ENCODE measurements around the gene TBC1D21. TPM values are rescaled to one million over a fixed set of nuclear protein-coding genes. Genes with fewer than 3 reads are reported as not detected.

TBC1D21 gene
- total and polyA plus RNA-seq, 2 of the 8 experiments (the other 6 are each of a cell fraction or from before 2014, with no cell fraction given), result not detected

GRCh38 chr15:73894133-73894814 lies 20.9 kb downstream of the TBC1D21 start:
- Histone ChIP-seq H2BK12ac (ENCODE audit: low read depth, low read length) (no peak overlapping the region), H2BK15ac (ENCODE audit: low read length) (no peak overlapping the region), H3K79me2 (ENCODE audit: control insufficient read depth in 1 of 2, insufficient read depth in 2 of 2, low read length in 2 of 2) (no peaks in the 10 kb centered on the region), H3K18ac (ENCODE audit: extremely low read depth, low read length) (no peak overlapping the region), H3K23me2 (ENCODE audit: low read depth, low read length) (no peaks in the 10 kb centered on the region; the same call in 1 of the 2 replicates), H3K4me2 (ENCODE audit: insufficient read depth in 1 of 2, low read depth in 2 of 2, low read length in 2 of 2) (no peak overlapping the region; a peak in 1 of 4 replicates), H4K5ac (ENCODE audit: insufficient read length, low read depth, low read length) (no peak overlapping the region), H3K4ac (replicated peaks; ENCODE audit: insufficient read length, low read depth, low read length) (no peak overlapping the region), H4K20me1 (replicated peaks in 1 of 2; ENCODE audit: control insufficient read depth in 1 of 2, insufficient read depth in 2 of 2, low read length in 2 of 2) (no peaks in the 10 kb centered on the region), H2AFZ (ENCODE audit: low read length) (0 out of 2 replicates have a peak overlapping the region, but pooled peaks have one; percentile 18), H4K91ac (replicated peaks; ENCODE audit: insufficient read length, low read length) (no peak overlapping the region), H2BK20ac (ENCODE audit: low read length) (no peak overlapping the region), H3K56ac (replicated peaks; ENCODE audit: insufficient read length, low read depth, low read length) (no peak overlapping the region), H3K79me1 (ENCODE audit: low read depth, low read length) (no peaks in the 10 kb centered on the region; the same call in 1 of the 2 replicates), H3K4me3 (ENCODE audit: extremely low read depth in 1 of 4, insufficient read depth in 2 of 4, low read depth in 3 of 4, low read length in 4 of 4) (no peak overlapping the region), H4K8ac (ENCODE audit: extremely low read depth, insufficient read depth, low read length) (no peak overlapping the region), H2AK5ac (ENCODE audit: low read depth, low read length) (no peak overlapping the region), H3K23ac (ENCODE audit: insufficient read length) (no peak overlapping the region), H2BK5ac (ENCODE audit: low read depth, low read length) (no peak overlapping the region), H3K9ac (replicated peaks in 1 of 4; ENCODE audit: extremely low read depth in 1 of 4, low read depth in 3 of 4, low read length in 3 of 4) (no peak overlapping the region), H3K27ac (ENCODE audit: low read depth, low read length) (no peak overlapping the region), H3K14ac (ENCODE audit: insufficient read length) (no peak overlapping the region), H3K36me3 (ENCODE audit: control insufficient read depth in 2 of 4, insufficient read depth in 4 of 4, low read length in 3 of 4) (no peaks in the 10 kb centered on the region), H2BK120ac (replicated peaks; ENCODE audit: low read depth, low read length) (no peak overlapping the region), H3K27me3 (replicated peaks in 1 of 4; ENCODE audit: control insufficient read depth in 3 of 4, extremely low read depth in 1 of 4, insufficient read depth in 3 of 4, low read length in 3 of 4) (no peaks in the 10 kb centered on the region), H3K9me3 (ENCODE audit: insufficient read depth in 2 of 2, low read depth in 1 of 2, low read length in 1 of 2) (no peaks in the 10 kb centered on the region), H3K4me1 (replicated peaks in 1 of 4; ENCODE audit: control insufficient read depth in 3 of 4, insufficient read depth in 4 of 4, low read length in 3 of 4) (peaks cover 0 to 3% (median 1%) of the 10 kb centered on the region in 4 experiments; a peak in 3 of 7 replicates)
- FAIRE-seq (no peak), DNase-seq (ENCODE audit: low read depth in 1 of 2, low spot score in 2 of 2) (no peak)
- ChIA-PET POLR2A (ENCODE audit: partially characterized antibody) (interaction anchor here (0.8 to 1.3 kb wide), 2 partner anchors 8 to 113 kb away, joined by 3 to 4 read pairs; no protein-coding TSS in a partner anchor), CTCF (ENCODE audit: partially characterized antibody) (interaction anchor here (0.8 to 9.8 kb wide), 19 partner anchors 8 to 190 kb away, joined by 3 to 167 read pairs (median 4); partner anchors contain the start of gene TBC1D21)
- WGBS, 2 experiments (ENCODE audit: extremely low coverage in 1 of 2, insufficient coverage in 1 of 2, insufficient read length in 1 of 2, insufficient replicate concordance in 2 of 2, low coverage in 1 of 2, low lambda C conversion rate in 2 of 2, missing lambda C conversion rate in 1 of 2), result 94% methylated on average over 12 of the region's 12 CpGs; no CpG with 5 or more reads in 1 of the 2 experiments
- TF ChIP-seq BACH1 (IDR thresholded peaks at IDR 0.05; ENCODE audit: low read length), result no peak
- no peak for TF ChIP-seq SIX5 (IDR thresholded peaks at IDR 0.05; ENCODE audit: low read depth, low read length)
- TF ChIP-seq E2F6 (IDR thresholded peaks at IDR 0.05), result no peak
- no peak for TF ChIP-seq RFX5 (IDR thresholded peaks at IDR 0.05; ENCODE audit: borderline replicate concordance, low read depth, low read length)
- no peak for TF ChIP-seq MAFK (IDR thresholded peaks at IDR 0.05; ENCODE audit: low read depth, low read length)
- TF ChIP-seq ATF2 (IDR thresholded peaks at IDR 0.05; ENCODE audit: low read length), result no peak

Data from H1 (cell line).